ENCODE results near the gene TMOD1.
"Not testable (repeated sequence)": the region's sequence is repeated elsewhere in the genome, so short reads cannot be mapped to it uniquely, and the experiment has no call there.

Gene TMOD1

GRCh38 chr9:97501177-97501971 lies at the start of gene TMOD1:
Gene TMOD1, plus strand, starts transcription at chr9:97501666. Its CDS starts 22,523 bp downstream, at chr9:97524189.
- peak; percentile 28 to 49 for DNase-seq

GRCh38 chr9:97453573-97453972 lies 47.9 kb upstream of the TMOD1 start:
- DNase-seq: not testable (repeated sequence)

- not testable (repeated sequence) for DNase-seq
Measured at GRCh38 chr9:97456841-97457240, 44.6 kb upstream of the TMOD1 start.

- DNase-seq: no peak
Measured at GRCh38 chr9:97459326-97459725, 42.1 kb upstream of the TMOD1 start.

GRCh38 chr9:97462159-97462558 lies 39.3 kb upstream of the TMOD1 start:
- DNase-seq: no peak

- no peak for DNase-seq
Measured at GRCh38 chr9:97462914-97463313, 38.6 kb upstream of the TMOD1 start.

GRCh38 chr9:97468658-97469448 lies 32.6 kb upstream of the TMOD1 start:
- peak; percentile 13 to 28 for DNase-seq

- no peak for DNase-seq
Measured at GRCh38 chr9:97470076-97470475, 31.4 kb upstream of the TMOD1 start.

GRCh38 chr9:97473717-97474116 lies 27.7 kb upstream of the TMOD1 start:
- DNase-seq: no peak

- DNase-seq: no peak
Measured at GRCh38 chr9:97474372-97474925, 27.0 kb upstream of the TMOD1 start.

- DNase-seq: no peak
Measured at GRCh38 chr9:97475059-97475458, 26.4 kb upstream of the TMOD1 start.

GRCh38 chr9:97478301-97478981 lies 23.0 kb upstream of the TMOD1 start:
- DNase-seq: no peak

- DNase-seq: no peak
Measured at GRCh38 chr9:97479496-97480159, 21.8 kb upstream of the TMOD1 start.

GRCh38 chr9:97480174-97480573 lies 21.3 kb upstream of the TMOD1 start:
- DNase-seq: no peak

- no peak for DNase-seq
Measured at GRCh38 chr9:97480749-97481148, 20.7 kb upstream of the TMOD1 start.

GRCh38 chr9:97484134-97484533 lies 17.3 kb upstream of the TMOD1 start:
- DNase-seq: no peak

GRCh38 chr9:97487107-97487506 lies 14.4 kb upstream of the TMOD1 start:
- DNase-seq: no peak

GRCh38 chr9:97487861-97488260 lies 13.6 kb upstream of the TMOD1 start:
- no peak for DNase-seq

GRCh38 chr9:97491216-97491999 lies 10.1 kb upstream of the TMOD1 start:
- DNase-seq: no peak

GRCh38 chr9:97497558-97498375 lies 3.7 kb upstream of the TMOD1 start:
- not testable (repeated sequence) for DNase-seq

GRCh38 chr9:97498846-97499245 lies 2.6 kb upstream of the TMOD1 start:
- DNase-seq: not testable (repeated sequence)
